IMR-90 (cell line): ENCODE results near the gene RNF123. TPM values are rescaled to one million over a fixed set of nuclear protein-coding genes. Genes with fewer than 3 reads are reported as not detected.

Experiments
- ATAC-seq: fragments of 200-7000 bp; cut with Tn5 transposase; 2 replicates; pipeline ENCODE4 v1.9.1; 2020; ENCODE audit warnings: low read depth, mild to moderate bottlenecking, moderate library complexity
- BruUV-seq: library from RNA; stranded (reverse); fragments of 400-500 nt; replicated peaks from 2 replicates; lab custom pipeline; 2021; lab: Mats Ljungman, UMichigan
- CTCF ChIA-PET: fragments of 300-600 bp; formaldehyde crosslinking; extraction: SDS; loops from one replicate; lab custom pipeline; 2021; ENCODE audit warnings: antibody characterized with exemption; lab: Yijun Ruan, JAX
- POLR2A ChIA-PET: fragments of 300-600 bp; sonication (Branson Sonifier 250); formaldehyde crosslinking; loops from one replicate; lab custom pipeline; 2022; ENCODE audit warnings: antibody characterized with exemption; ENCODE audit not compliant: unreplicated experiment; lab: Charles Lee
- DNase-seq: peaks from one replicate; pipeline ENCODE4 v3.0.0; 2013
- H2AFZ ChIP-seq: replicated peaks from 2 replicates; pipeline ENCODE3; 2013; ENCODE audit warnings: low read length, mild to moderate bottlenecking; ENCODE audit not compliant: poor library complexity
- H2AK5ac ChIP-seq: 2 replicates; pipeline ENCODE4 v1.6.1; 2013; ENCODE audit warnings: low read depth, low read length, inconsistent platforms
- H2AK9ac ChIP-seq: replicated peaks from 2 replicates; pipeline ENCODE3; 2013; ENCODE audit warnings: mild to moderate bottlenecking, low read depth, low read length, moderate library complexity; ENCODE audit not compliant: poor library complexity
- H2BK120ac ChIP-seq: 2 replicates; pipeline ENCODE4 v1.6.1; 2013; ENCODE audit warnings: low read depth, low read length, inconsistent platforms
- H2BK15ac ChIP-seq: 3 replicates; pipeline ENCODE4 v1.6.1; 2013; ENCODE audit warnings: low read depth, low read length, inconsistent platforms
- H2BK20ac ChIP-seq: 2 replicates; pipeline ENCODE4 v1.6.1; 2013; ENCODE audit warnings: low read depth, mild to moderate bottlenecking, inconsistent platforms, low read length, moderate library complexity
- H2BK5ac ChIP-seq: 2 replicates; pipeline ENCODE4 v1.6.1; 2013; ENCODE audit warnings: mild to moderate bottlenecking, low read depth, low read length, inconsistent platforms; ENCODE audit not compliant: poor library complexity, severe bottlenecking
- H3K14ac ChIP-seq: replicated peaks from 2 replicates; pipeline ENCODE4 v1.6.1; 2013; ENCODE audit warnings: low read depth, low read length, inconsistent platforms
- H3K18ac ChIP-seq: 2 replicates; pipeline ENCODE4 v1.6.1; 2013; ENCODE audit warnings: low read depth, low read length, control low read depth
- H3K23ac ChIP-seq: 2 replicates; pipeline ENCODE4 v1.6.1; 2013; ENCODE audit warnings: low read depth, low read length, inconsistent platforms
- H3K27ac ChIP-seq: 2 replicates; pipeline ENCODE4 v1.5.1; 2013; ENCODE audit warnings: mild to moderate bottlenecking, control low read depth, low read length; ENCODE audit not compliant: insufficient read depth
- H3K27me3 ChIP-seq: 2 replicates; pipeline ENCODE4 v1.6.1; 2013; ENCODE audit warnings: low read length; ENCODE audit not compliant: control insufficient read depth, insufficient read depth
- H3K36me3 ChIP-seq: 2 replicates; pipeline ENCODE4 v1.6.1; 2013; ENCODE audit warnings: low read length, mixed read lengths; ENCODE audit not compliant: control insufficient read depth, insufficient read depth
- H3K4ac ChIP-seq: 2 replicates; pipeline ENCODE4 v1.6.1; 2013; ENCODE audit warnings: low read depth, low read length, inconsistent platforms
- H3K4me1 ChIP-seq: 2 replicates; pipeline ENCODE4 v1.6.1; 2013; ENCODE audit warnings: low read length, mixed read lengths; ENCODE audit not compliant: control insufficient read depth, insufficient read depth
- H3K4me2 ChIP-seq: 2 replicates; pipeline ENCODE4 v1.6.1; 2013; ENCODE audit warnings: low read depth, mild to moderate bottlenecking, control low read depth, low read length, moderate library complexity
- H3K4me3 ChIP-seq: 2 replicates; pipeline ENCODE4 v1.5.1; 2013; ENCODE audit warnings: low read depth, mild to moderate bottlenecking, control low read depth, low read length, moderate library complexity; ENCODE audit not compliant: insufficient read depth
- H3K56ac ChIP-seq: 2 replicates; pipeline ENCODE4 v1.6.1; 2013; ENCODE audit warnings: low read length, inconsistent platforms; ENCODE audit not compliant: insufficient read depth; ENCODE audit errors: extremely low read depth
- H3K79me1 ChIP-seq, 2 experiments: 2 replicates each; pipeline ENCODE4 v1.6.1; 2013; ENCODE audit warnings: low read length in 2 of 2, inconsistent platforms in 1 of 2, low read depth in 1 of 2
- H3K9ac ChIP-seq: 2 replicates; pipeline ENCODE4 v1.6.1; 2013; ENCODE audit warnings: low read depth, low read length, control low read depth
- H3K9me1 ChIP-seq: 2 replicates; pipeline ENCODE4 v1.6.1; 2013; ENCODE audit warnings: low read length, inconsistent platforms; ENCODE audit not compliant: insufficient read depth
- H3K9me3 ChIP-seq: 2 replicates; pipeline ENCODE4 v1.6.1; 2013; ENCODE audit warnings: low read length; ENCODE audit not compliant: control insufficient read depth, insufficient read depth
- H4K20me1 ChIP-seq: 2 replicates; pipeline ENCODE4 v1.6.1; 2013; ENCODE audit warnings: low read length, inconsistent platforms; ENCODE audit not compliant: insufficient read depth
- H4K5ac ChIP-seq: 2 replicates; pipeline ENCODE4 v1.6.1; 2013; ENCODE audit warnings: mild to moderate bottlenecking, low read depth, low read length, control low read depth
- H4K8ac ChIP-seq, 2 experiments: 2 replicates each; pipeline ENCODE4 v1.6.1; 2013; ENCODE audit warnings: low read depth in 2 of 2, low read length in 2 of 2, control low read depth in 1 of 2, inconsistent platforms in 1 of 2
- H4K91ac ChIP-seq: 2 replicates; pipeline ENCODE4 v1.6.1; 2013; ENCODE audit warnings: low read depth, low read length, inconsistent platforms; ENCODE audit not compliant: insufficient read depth
- CEBPB ChIP-seq: IDR thresholded peaks from 2 replicates; pipeline ENCODE4 v1.6.1; 2012; ENCODE audit warnings: low read depth, low read length, improper control_type of control experiment
- FOS ChIP-seq: fragments of 150-350 bp; IDR thresholded peaks from 2 replicates; pipeline ENCODE4 v1.6.1; 2016; ENCODE audit warnings: low read depth, low read length
- MAFK ChIP-seq: IDR thresholded peaks from 2 replicates; pipeline ENCODE4 v1.6.1; 2012; ENCODE audit warnings: low read depth, low read length, improper control_type of control experiment
- MAZ ChIP-seq: IDR thresholded peaks from 2 replicates; pipeline ENCODE4 v1.6.1; 2012; ENCODE audit warnings: low read depth, mild to moderate bottlenecking, low read length, improper control_type of control experiment, moderate library complexity, borderline replicate concordance
- MXI1 ChIP-seq: IDR thresholded peaks from 2 replicates; pipeline ENCODE4 v1.6.1; 2012; ENCODE audit warnings: low read depth, mild to moderate bottlenecking, low read length, moderate library complexity, borderline replicate concordance
- NFE2L2 ChIP-seq: fragments of 150-350 bp; IDR thresholded peaks from 2 replicates; pipeline ENCODE4 v1.6.1; 2016; ENCODE audit warnings: low read depth, mild to moderate bottlenecking, low read length
- POLR2A ChIP-seq: IDR thresholded peaks from 2 replicates; pipeline ENCODE4 v1.6.1; 2012; ENCODE audit warnings: mild to moderate bottlenecking, low read depth, low read length
- RAD21 ChIP-seq: IDR thresholded peaks from 2 replicates; pipeline ENCODE4 v1.6.1; 2012; ENCODE audit warnings: low read length, improper control_type of control experiment
- RFX5 ChIP-seq: IDR thresholded peaks from 2 replicates; pipeline ENCODE4 v1.8.0; 2012; ENCODE audit warnings: low read depth, mild to moderate bottlenecking, low read length, moderate library complexity
- WGBS, 2 experiments: methylation state at CpG; one replicate each; pipeline versions ENCODE4 v1.1.5 to v1.1.7; 2013; ENCODE audit warnings: missing lambda C conversion rate in 2 of 2; ENCODE audit not compliant: insufficient read length in 1 of 2; ENCODE audit errors: extremely low coverage in 2 of 2; 5-methylcytosine and 5-hydroxymethylcytosine counted together
- dilution Hi-C: fragments of 300-500 bp; cut with HindIII; formaldehyde crosslinking; loops from one replicate; pipeline ENCODE4 v1.14.3; 2018; ENCODE audit warnings: low sequenced_read_pairs; ENCODE audit not compliant: unreplicated experiment
- in situ Hi-C: fragments of 300-500 bp; cut with MboI; formaldehyde crosslinking; loops from 3 replicates; pipeline ENCODE4 v1.14.3; 2019; ENCODE audit warnings: low sequenced_read_pairs, inconsistent platforms, mixed read lengths
- intact Hi-C: fragments of 100-400 bp; cut with micrococcal nuclease; formaldehyde crosslinking; loops from 2 replicates; pipeline ENCODE4 v1.10.0; 2022
- polyA plus RNA-seq, 3 experiments: library from polyadenylated mRNA; depleted of rRNA; stranded (reverse); fragments of >200 nt; gene quantifications; 2 replicates each; pipeline ENCODE4 v1.2.3, GENCODE V29; 2012; ENCODE audit warnings: low replicate concordance in 1 of 3
- total RNA-seq: library from RNA; depleted of rRNA; stranded (reverse); fragments of >200 nt; gene quantifications from 2 replicates; pipeline ENCODE4 v1.2.3, GENCODE V29; 2012
- TF ChIP-seq, protein P1 (sequence below): fragments of 150-350 bp; IDR thresholded peaks from 2 replicates; pipeline ENCODE4 v1.6.1; 2017; ENCODE audit warnings: mild to moderate bottlenecking, antibody characterized with exemption, low read length, low read depth
- TF ChIP-seq, protein P2 (sequence below): fragments of 150-350 bp; IDR thresholded peaks from 2 replicates; pipeline ENCODE4 v1.6.1; 2016; ENCODE audit warnings: low read depth, mild to moderate bottlenecking, low read length, moderate library complexity, borderline replicate concordance
- TF ChIP-seq, protein P3 (sequence below): conservative IDR thresholded peaks from 2 replicates; pipeline ENCODE4 v1.5.1; 2012; ENCODE audit warnings: mild to moderate bottlenecking, low read depth, low read length, improper control_type of control experiment

RNF123 gene
- total and polyA plus RNA-seq, 2 of the 4 experiments (the other 2 are of a cell fraction), result 13.4 to 37.7 TPM

DNA sequence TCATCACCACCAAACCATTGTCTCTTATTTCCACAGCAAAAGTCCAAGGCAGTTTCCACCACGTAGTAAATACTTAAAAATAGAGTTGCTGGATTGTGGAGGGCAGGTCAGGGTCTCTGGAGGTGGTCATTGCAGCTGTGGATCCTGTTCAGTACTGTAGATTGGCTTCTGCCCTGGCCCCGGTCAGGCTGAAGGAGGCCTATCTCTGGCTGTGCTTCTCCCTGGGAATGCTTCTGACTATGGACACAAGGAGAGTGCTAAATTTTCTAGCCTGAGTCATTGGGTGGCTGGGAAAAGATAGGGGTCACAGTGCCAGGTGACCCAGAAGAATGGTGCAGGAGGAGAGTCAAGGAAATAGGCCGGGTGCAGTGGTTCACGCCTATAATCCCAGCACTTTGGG, 60.7 kb downstream of the RNF123 start:
- Histone ChIP-seq H2AK9ac (no peak overlapping the region), H3K27me3 (no peaks in the 10 kb centered on the region), H2BK20ac (no peak overlapping the region), H2AK5ac (no peak overlapping the region), H3K9ac (no peak overlapping the region), H2BK5ac (peak overlapping the region; percentile 3), H4K5ac (no peak overlapping the region), H3K23ac (no peak overlapping the region), H3K36me3 (peaks cover 10% of the 10 kb centered on the region; the same call in 1 of the 2 replicates), H3K4me3 (no peak overlapping the region), H3K14ac (no peak overlapping the region), H3K9me1 (peaks cover 14% of the 10 kb centered on the region), H2AFZ (no peak overlapping the region), H3K18ac (no peak overlapping the region), H2BK15ac (no peak overlapping the region), H2BK120ac (no peak overlapping the region), H4K91ac (no peak overlapping the region), H4K8ac (no peak overlapping the region), H3K4me1 (peaks cover 7% of the 10 kb centered on the region; the same call in 1 of the 2 replicates), H3K56ac (no peak overlapping the region), H3K79me1 (peaks cover 33 to 77% of the 10 kb centered on the region in 2 experiments), H3K9me3 (no peaks in the 10 kb centered on the region), H3K4ac (no peak overlapping the region), H3K4me2 (no peak overlapping the region), H3K27ac (no peak overlapping the region), H4K20me1 (peaks cover 46% of the 10 kb centered on the region)
- peak; percentile 40; the same call in 1 of the 2 replicates for ATAC-seq
- ChIA-PET POLR2A (no interaction called here), CTCF (no interaction called here)
- WGBS, 2 experiments, result no CpG with 5 or more reads among the region's 4 CpGs
- peak; percentile 18 for DNase-seq
- BruUV-seq, result no TSS peak
- TF ChIP-seq RFX5, result no peak
- TF ChIP-seq NFE2L2, result no peak
- no peak for TF ChIP-seq FOS
- no peak for TF ChIP-seq RAD21
- no peak for TF ChIP-seq MAZ
- TF ChIP-seq, protein P1, sequence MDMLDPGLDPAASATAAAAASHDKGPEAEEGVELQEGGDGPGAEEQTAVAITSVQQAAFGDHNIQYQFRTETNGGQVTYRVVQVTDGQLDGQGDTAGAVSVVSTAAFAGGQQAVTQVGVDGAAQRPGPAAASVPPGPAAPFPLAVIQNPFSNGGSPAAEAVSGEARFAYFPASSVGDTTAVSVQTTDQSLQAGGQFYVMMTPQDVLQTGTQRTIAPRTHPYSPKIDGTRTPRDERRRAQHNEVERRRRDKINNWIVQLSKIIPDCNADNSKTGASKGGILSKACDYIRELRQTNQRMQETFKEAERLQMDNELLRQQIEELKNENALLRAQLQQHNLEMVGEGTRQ, result no peak
- TF ChIP-seq MXI1, result no peak
- no peak for TF ChIP-seq CEBPB
- no peak for TF ChIP-seq POLR2A
- no peak for TF ChIP-seq MAFK
- TF ChIP-seq, protein P2, sequence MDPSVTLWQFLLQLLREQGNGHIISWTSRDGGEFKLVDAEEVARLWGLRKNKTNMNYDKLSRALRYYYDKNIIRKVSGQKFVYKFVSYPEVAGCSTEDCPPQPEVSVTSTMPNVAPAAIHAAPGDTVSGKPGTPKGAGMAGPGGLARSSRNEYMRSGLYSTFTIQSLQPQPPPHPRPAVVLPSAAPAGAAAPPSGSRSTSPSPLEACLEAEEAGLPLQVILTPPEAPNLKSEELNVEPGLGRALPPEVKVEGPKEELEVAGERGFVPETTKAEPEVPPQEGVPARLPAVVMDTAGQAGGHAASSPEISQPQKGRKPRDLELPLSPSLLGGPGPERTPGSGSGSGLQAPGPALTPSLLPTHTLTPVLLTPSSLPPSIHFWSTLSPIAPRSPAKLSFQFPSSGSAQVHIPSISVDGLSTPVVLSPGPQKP, result no peak
- TF ChIP-seq, protein P3, sequence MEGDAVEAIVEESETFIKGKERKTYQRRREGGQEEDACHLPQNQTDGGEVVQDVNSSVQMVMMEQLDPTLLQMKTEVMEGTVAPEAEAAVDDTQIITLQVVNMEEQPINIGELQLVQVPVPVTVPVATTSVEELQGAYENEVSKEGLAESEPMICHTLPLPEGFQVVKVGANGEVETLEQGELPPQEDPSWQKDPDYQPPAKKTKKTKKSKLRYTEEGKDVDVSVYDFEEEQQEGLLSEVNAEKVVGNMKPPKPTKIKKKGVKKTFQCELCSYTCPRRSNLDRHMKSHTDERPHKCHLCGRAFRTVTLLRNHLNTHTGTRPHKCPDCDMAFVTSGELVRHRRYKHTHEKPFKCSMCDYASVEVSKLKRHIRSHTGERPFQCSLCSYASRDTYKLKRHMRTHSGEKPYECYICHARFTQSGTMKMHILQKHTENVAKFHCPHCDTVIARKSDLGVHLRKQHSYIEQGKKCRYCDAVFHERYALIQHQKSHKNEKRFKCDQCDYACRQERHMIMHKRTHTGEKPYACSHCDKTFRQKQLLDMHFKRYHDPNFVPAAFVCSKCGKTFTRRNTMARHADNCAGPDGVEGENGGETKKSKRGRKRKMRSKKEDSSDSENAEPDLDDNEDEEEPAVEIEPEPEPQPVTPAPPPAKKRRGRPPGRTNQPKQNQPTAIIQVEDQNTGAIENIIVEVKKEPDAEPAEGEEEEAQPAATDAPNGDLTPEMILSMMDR, result no peak
- dilution Hi-C loops, result no loop called here
- intact Hi-C loops, result no loop called here
- in situ Hi-C loops, result no loop called here
